ENCODE measurements around the gene DPF3.

DNA sequence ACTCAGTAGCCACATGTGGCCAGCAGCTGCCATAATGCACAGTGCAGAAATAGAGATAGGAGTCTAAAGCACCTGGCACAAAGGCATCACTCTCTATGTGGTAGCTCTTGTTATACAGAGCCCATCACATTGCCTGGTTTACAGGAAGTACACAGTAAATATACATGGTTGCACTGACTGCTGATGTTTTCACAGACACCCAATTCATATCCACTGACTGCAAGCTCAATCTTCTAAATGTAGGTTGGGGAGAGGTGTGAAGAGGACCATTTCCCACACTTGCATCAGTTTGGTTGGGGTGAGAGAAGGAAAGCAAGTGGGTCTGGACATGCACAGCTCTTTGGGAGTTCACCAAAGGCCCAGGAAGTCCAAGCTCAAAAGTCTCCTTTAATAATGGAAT lies 172.8 kb downstream of the DPF3 start:
- TF ChIP-seq, protein P1, sequence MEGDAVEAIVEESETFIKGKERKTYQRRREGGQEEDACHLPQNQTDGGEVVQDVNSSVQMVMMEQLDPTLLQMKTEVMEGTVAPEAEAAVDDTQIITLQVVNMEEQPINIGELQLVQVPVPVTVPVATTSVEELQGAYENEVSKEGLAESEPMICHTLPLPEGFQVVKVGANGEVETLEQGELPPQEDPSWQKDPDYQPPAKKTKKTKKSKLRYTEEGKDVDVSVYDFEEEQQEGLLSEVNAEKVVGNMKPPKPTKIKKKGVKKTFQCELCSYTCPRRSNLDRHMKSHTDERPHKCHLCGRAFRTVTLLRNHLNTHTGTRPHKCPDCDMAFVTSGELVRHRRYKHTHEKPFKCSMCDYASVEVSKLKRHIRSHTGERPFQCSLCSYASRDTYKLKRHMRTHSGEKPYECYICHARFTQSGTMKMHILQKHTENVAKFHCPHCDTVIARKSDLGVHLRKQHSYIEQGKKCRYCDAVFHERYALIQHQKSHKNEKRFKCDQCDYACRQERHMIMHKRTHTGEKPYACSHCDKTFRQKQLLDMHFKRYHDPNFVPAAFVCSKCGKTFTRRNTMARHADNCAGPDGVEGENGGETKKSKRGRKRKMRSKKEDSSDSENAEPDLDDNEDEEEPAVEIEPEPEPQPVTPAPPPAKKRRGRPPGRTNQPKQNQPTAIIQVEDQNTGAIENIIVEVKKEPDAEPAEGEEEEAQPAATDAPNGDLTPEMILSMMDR (IDR thresholded peaks at IDR 0.05), result no peak
- TF ChIP-seq POLR2A (IDR thresholded peaks at IDR 0.05), result no peak

Measured in right lobe of liver (tissue), 4 donors.